ENCODE results near the gene GDF3.
"Not testable (repeated sequence)": the region's sequence is repeated elsewhere in the genome, so short reads cannot be mapped to it uniquely, and the experiment has no call there.

GDF3 gene

GRCh38 chr12:7666595-7666994 is 29.0 kb downstream of the GDF3 start:
- no peak for FAIRE-seq

- no peak for FAIRE-seq
These were observed 33.8 kb downstream of the GDF3 start for GRCh38 chr12:7661741-7662140.

GRCh38 chr12:7656121-7656520 is 39.5 kb downstream of the GDF3 start:
- FAIRE-seq = no peak

- no peak for FAIRE-seq
These were observed 45.5 kb downstream of the GDF3 start for GRCh38 chr12:7650091-7650490.

- no peak for FAIRE-seq
These were observed 48.5 kb downstream of the GDF3 start for GRCh38 chr12:7647071-7647470.

GRCh38 chr12:7646178-7646475 is 49.4 kb downstream of the GDF3 start:
- no peak for FAIRE-seq

- no peak for FAIRE-seq
These were observed 50.0 kb downstream of the GDF3 start for GRCh38 chr12:7645395-7646177.

GRCh38 chr12:7642876-7643309 is 52.7 kb downstream of the GDF3 start:
- FAIRE-seq = no peak

- no peak for FAIRE-seq
These were observed 53.3 kb downstream of the GDF3 start for GRCh38 chr12:7642287-7642686.

GRCh38 chr12:7640123-7640995 is 55.2 kb downstream of the GDF3 start:
- FAIRE-seq = not testable (repeated sequence)

All from colon (tissue), 2 donors.